HG03342 (cell line): ENCODE results near the gene FBXL4.
"Not testable (repeated sequence)": the region's sequence is repeated elsewhere in the genome, so short reads cannot be mapped to it uniquely, and the experiment has no call there.

ENCODE experiments used
- ATAC-seq: cut with Tn5 transposase; IDR thresholded peaks from one replicate; pipeline ENCODE4 v1.9.1; 2021; ENCODE audit warnings: mild to moderate bottlenecking, moderate library complexity; ENCODE audit not compliant: unreplicated experiment

Gene FBXL4

DNA sequence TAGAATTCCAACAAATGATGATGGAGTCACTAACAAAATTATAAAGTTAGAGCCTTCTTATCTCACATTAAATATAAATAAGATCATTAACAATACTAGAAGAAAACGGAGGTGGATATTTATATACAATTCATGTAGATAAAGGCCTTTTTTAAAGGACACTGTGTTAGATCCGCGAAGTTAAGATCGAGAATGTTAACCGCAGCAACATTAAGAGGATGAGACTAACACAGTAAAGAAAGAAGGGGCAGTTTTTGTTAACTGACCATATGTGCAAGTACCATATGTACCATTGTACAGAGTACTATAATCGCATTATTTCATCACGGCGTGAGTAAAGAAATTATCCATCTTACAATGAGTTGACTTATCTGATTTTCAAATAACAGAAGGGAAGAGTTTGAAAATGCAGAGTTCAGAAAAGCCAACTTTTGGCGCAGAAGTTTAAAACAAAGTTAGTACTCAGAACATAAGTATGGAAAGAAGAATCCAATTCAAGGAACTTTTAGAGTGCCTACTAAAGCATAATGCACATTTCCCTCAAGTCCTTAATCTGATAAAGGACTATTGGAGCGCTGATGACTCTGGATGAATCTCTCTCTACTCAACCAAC, 1.4 kb downstream of the FBXL4 start:
- no peak for ATAC-seq

DNA sequence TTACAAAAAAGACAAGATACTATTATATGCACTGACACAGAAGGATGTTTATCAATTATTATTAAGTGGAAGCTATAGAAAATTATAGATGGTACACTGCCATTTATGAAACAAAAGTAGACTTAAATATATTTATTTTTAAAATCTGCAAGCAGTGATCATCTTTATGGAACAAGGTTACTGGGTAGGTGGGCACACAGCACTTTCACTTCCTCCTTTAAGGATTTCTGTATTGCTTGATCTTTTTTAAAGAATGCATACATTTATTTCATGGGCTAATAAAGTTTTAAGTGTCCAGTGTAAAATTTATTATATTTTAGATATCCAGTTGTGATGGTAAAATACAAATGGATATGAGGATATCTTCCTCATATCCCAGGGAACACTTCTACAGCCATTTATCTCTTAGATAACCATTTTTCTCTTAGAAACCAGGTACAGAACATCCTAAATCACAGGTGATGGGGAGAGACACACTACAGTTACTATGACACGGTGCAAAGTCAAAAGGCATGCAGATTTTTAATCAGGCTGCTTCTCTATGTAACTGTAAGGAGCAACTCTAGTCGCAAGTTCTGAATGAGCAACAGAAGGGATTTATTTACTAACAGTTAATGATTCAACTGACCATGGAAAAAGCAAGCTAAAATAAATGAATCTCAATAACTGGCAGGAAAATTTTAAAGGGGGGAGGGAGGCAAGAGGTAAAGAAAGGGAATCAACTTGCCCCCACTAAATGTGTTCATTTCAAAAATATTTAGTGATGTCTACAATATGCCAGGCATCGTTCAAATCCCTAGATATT, 2.2 kb downstream of the FBXL4 start:
- no peak for ATAC-seq

GRCh38 chr6:98944598-98945081, 3.1 kb downstream of the FBXL4 start:
- ATAC-seq: no peak

GRCh38 chr6:98944168-98944567, 3.6 kb downstream of the FBXL4 start:
- no peak for ATAC-seq

GRCh38 chr6:98942263-98942803, 5.4 kb downstream of the FBXL4 start:
- no peak for ATAC-seq

- no peak for ATAC-seq
Observed at GRCh38 chr6:98941319-98941718, 6.4 kb downstream of the FBXL4 start.

DNA sequence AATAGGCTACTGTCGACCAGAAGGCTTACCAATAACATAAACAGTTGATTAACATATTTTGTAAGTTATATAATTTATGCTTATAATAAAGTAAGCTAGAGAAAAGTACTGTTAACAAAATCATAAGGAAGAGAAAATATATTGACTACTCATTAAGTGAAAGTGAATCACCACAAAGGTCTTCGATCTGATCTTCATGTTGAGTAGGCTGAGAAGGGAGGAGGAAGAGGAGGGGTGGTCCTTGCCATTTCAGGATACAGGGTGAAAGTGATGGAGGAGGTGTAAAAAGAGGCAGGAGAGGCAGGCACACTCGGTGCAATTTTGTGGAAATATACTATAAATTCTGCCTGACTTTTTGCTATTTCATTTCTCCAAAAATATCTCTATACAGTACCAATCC, 10.4 kb downstream of the FBXL4 start:
- ATAC-seq: no peak

DNA sequence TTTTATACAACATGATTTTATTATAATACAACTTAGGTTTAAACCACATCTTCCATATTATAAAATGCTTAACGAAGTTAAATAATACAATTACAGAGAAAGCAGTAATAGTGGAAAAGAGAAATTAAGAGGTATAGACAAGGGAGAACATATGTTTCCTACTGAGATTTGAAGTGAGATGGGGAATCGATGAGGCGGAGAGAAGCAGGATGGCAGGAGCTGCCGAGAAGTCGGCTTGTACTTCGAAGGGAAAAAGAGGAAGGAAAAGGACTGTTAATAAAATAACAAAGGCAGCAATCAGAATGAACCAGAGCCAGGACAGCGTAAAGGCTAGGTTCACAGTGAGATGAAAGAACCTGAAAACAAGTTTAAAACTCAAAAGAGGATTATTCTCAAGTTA, 15.4 kb downstream of the FBXL4 start:
- no peak for ATAC-seq

DNA sequence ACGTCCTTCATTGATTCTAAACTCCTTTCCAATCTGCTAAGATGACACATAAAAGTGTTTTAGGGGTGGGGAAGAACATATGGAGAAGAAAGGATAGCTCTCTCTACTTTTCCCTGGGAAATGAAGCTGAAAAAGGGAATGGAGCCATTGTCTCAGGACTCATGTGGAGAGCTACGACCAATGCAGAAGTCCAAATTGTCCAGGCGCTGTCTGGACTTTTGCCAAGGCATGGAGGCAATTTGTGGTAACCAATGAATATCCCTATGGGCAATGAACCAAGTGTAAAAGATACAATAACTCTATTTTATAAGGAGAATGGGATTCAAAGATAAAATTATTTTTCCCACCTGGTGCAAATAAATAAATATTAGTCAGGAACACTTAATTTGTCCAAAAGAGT, 16.1 kb downstream of the FBXL4 start:
- no peak for ATAC-seq

DNA sequence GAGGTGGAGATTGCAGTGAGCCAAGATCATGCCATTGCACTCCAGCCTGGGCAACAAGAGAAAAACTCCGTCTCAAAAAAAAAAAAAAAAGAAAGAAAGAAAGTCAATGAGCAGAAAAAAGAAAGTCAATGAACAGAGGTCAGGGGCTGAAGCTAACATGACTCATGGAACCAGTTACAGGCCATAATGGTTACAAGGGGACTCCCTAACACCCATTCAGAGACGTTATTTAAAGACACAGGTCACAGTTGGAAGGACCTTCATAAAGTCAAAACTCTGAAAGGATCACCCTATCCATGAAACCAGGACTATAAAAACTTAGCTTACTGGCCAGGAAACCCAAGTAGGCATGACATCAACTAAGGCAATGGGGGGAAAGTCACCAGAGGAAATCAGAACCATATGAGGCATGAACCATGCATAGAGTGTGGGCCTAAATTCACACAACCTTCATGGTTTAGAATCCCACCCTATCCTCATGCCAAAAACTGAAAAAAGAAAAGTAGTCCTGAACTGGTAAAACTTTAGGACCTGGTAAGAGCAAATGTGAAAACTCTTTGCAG, 18.2 kb downstream of the FBXL4 start:
- no peak for ATAC-seq

- no peak for ATAC-seq
Observed at GRCh38 chr6:98928688-98929087, 19.1 kb downstream of the FBXL4 start.

DNA sequence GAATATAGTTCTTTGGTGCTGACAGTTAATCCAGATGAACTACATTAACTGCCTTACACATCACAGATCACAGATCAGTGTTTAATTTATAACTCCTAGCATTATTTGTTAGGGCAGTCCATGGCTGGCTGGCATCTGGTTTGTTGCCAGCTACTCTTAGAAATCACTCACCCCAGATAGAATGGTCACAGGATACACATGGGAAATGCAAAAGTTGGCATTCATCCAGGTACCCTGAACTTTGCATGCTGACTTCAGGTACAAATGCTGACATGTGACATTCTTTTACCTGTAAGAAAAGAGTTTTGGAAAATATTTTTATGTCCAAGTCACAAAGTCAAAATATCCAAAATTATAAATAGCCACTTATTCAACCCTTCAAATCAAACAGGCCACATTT, 20.2 kb downstream of the FBXL4 start:
- ATAC-seq: no peak

DNA sequence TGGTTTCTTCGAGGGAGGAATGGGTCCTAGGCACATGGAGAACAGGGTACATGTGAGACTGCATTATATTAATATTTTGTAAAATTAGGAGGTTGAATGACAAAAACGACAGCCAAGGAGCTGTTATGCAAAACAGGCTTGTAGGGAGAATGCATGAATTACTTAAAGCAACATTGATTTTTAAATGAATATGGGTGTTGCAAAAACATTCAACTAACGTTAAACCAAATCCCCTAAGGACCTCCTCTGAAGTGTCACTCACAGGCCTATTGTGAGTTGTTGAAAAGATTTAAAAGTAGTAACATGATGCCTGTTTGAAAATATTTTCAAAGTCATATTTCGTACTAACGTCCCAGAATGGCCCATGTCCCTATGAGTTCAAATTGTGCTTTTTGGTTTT, 21.9 kb downstream of the FBXL4 start:
- no peak for ATAC-seq

DNA sequence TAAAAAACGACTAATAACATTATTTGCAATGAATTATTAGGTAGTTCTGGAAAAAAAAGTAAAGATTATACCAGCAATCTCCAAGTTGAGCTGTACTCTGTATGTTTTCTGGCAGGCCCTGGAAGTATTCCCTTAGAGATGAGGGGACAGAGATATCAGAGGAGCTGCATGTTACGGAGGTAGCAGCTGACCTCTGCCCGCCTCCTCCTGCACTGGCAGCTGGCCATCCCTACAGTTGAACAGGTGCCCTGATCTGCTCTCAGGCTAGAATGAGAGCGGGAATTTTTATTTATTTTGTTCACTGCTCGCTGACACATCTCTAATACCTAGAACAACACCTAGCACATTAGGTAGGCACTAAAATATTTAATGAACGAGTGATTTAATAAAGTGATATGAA, 23.1 kb downstream of the FBXL4 start:
- no peak for ATAC-seq

- peak; percentile 86 for ATAC-seq
Observed at GRCh38 chr6:98920904-98921431, 26.8 kb downstream of the FBXL4 start.

- ATAC-seq: not testable (repeated sequence)
Observed at GRCh38 chr6:98910946-98911345, 36.8 kb downstream of the FBXL4 start.

DNA sequence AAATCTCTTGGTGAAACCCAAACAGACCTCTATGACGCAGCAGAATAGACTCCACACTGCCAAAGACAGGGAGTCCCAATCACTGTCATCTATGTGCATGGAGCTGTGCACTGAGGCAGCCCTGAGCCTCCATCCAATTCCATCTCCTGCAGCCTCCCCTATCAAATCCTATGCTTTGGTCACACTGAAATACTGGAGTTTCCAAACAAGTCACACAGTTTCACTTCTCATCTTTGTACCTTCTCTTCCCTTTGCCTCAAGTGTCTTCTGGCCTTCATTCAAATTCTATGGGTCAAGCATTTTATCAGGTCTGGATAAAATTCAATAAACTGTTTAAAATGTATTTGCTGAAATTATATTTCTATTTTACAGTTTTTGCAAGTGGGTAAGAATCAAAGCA, 38.5 kb downstream of the FBXL4 start:
- no peak for ATAC-seq

- not testable (repeated sequence) for ATAC-seq
Observed at GRCh38 chr6:98906342-98906741, 41.4 kb downstream of the FBXL4 start.

DNA sequence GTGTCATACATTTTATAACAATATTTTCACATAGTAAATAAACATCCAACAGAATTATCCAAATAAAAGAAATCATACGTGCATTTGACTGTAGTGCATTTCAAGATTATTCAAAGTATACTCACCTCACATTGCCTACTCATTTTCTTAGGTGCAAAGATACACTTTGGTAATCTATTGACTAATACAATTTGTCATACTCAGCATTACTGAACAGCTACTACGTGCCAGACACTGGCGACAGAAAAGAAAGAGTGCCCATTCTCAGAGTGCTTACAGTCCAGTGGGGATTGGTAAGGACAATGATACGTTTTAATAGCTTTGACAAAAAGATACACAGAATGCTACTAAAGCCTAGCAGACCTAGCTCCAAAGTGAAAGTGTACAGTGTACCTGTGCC, 42.0 kb downstream of the FBXL4 start:
- no peak for ATAC-seq

- ATAC-seq: no peak
Observed at GRCh38 chr6:98904096-98904495, 43.6 kb downstream of the FBXL4 start.

- no peak for ATAC-seq
Observed at GRCh38 chr6:98900706-98901105, 47.0 kb downstream of the FBXL4 start.

DNA sequence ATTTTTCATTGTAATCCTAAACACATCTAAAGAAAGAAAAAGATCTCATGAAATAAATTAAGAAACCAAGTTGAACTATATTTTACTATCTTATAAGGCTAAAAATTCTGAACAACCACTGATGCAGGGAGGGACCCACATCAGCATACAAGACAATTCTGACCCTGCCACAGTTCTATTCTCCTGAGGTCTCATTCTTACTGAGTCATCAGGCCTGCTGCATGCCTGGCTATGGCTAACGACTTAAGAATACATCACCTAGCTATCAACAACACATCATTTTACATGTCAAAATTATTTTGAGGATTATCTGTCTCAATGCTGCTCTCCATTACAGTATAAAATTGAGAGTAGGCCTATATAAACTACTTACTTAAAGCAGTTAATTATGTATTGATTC, 52.9 kb downstream of the FBXL4 start:
- no peak for ATAC-seq
